ENCODE measurements around the gene CNST.

- no peak for TF ChIP-seq EZH2 (optimal IDR thresholded peaks at IDR 0.05; ENCODE audit: low read depth, low read length)
- no peak for TF ChIP-seq CTCF (IDR thresholded peaks at IDR 0.05; ENCODE audit: low read length)
- no peak for TF ChIP-seq EZH2phosphoT487 (IDR thresholded peaks at IDR 0.05; ENCODE audit: low read length)
Observed at GRCh38 chr1:246579818-246580217, 13.6 kb downstream of the CNST start.
